Gastrocnemius medialis (tissue), 4 donors: ENCODE results near the gene DLGAP5. TPM values are rescaled to one million over a fixed set of nuclear protein-coding genes. Genes with fewer than 3 reads are reported as not detected.

ENCODE experiments used
- ATAC-seq, 2 donors: fragments of 150-250 bp; one replicate each; pipeline ENCODE4 v1.9.1; 2016
- DNase-seq, 2 donors: peaks; one replicate each; pipeline ENCODE4 v3.0.0-alpha.2; 2019
- H3K27ac ChIP-seq, 4 donors: fragments of 200-600 bp; sonication (generic); 1 replicate in 1 of 4; 2 replicates in 3 of 4; pipeline ENCODE4 v1.5.1; 2016 to 2018; ENCODE audit warnings: mild to moderate bottlenecking in 2 of 4, moderate library complexity in 1 of 4
- H3K27me3 ChIP-seq, 3 donors: fragments of 200-600 bp; sonication (generic) in 2 of 3; 1 replicate in 1 of 3; 2 replicates in 2 of 3; pipeline versions ENCODE4 v1.5.1 to v1.6.0; 2016 to 2019; ENCODE audit warnings: mild to moderate bottlenecking in 1 of 3, moderate library complexity in 1 of 3
- H3K36me3 ChIP-seq, 2 donors: fragments of 200-600 bp; sonication (generic) in 1 of 2; one replicate each; pipeline ENCODE4 v1.5.1; 2017 to 2018
- H3K4me1 ChIP-seq, 2 donors: fragments of 200-600 bp; sonication (generic) in 1 of 2; one replicate each; pipeline ENCODE4 v1.5.1; 2016 to 2017; ENCODE audit warnings: mild to moderate bottlenecking in 2 of 2
- H3K4me3 ChIP-seq, 4 donors: fragments of 200-600 bp; sonication (generic) in 3 of 4; 1 replicate in 1 of 4; 2 replicates in 3 of 4; pipeline ENCODE4 v1.5.1; 2016 to 2019; ENCODE audit warnings: mild to moderate bottlenecking in 2 of 4
- H3K9me3 ChIP-seq, 3 donors: fragments of 200-600 bp; sonication (generic) in 2 of 3; 1 replicate in 1 of 3; 2 replicates in 2 of 3; pipeline ENCODE4 v1.5.1; 2016 to 2019
- CTCF ChIP-seq, 5 experiments: fragments of 450-650 bp in 3 of 5; fragments of 200-600 bp in 2 of 5; sonication (generic) in 2 of 5; IDR thresholded peaks in 4 of 5; conservative IDR thresholded peaks in 1 of 5; 1 replicate in 4 of 5; 2 replicates in 1 of 5; pipeline ENCODE4 v1.5.1; 2016 to 2019; ENCODE audit warnings: antibody characterized with exemption in 5 of 5, mild to moderate bottlenecking in 3 of 5, moderate library complexity in 3 of 5
- POLR2A ChIP-seq, 2 donors: fragments of 450-650 bp; IDR thresholded peaks; one replicate each; pipeline ENCODE4 v1.6.1; 2017; ENCODE audit warnings: antibody characterized with exemption in 2 of 2, mild to moderate bottlenecking in 2 of 2, moderate library complexity in 2 of 2
- in situ Hi-C, 4 donors: fragments of 200-750 bp; cut with MboI; loops; one replicate each; pipeline versions ENCODE4 v1.15.0 to v1.8.0; 2017; ENCODE audit warnings: low sequenced_read_pairs in 4 of 4
- intact Hi-C: fragments of 100-400 bp; cut with DNase I; formaldehyde crosslinking; loops from one replicate; pipeline ENCODE4 v1.15.1; 2023; ENCODE audit warnings: low total_unique reads
- total RNA-seq, 4 donors: library from RNA; depleted of rRNA; stranded (reverse); fragments of >200 nt; gene quantifications; one replicate each; pipeline versions ENCODE4 v1.1.0 to v1.2.3, GENCODE V29; 2016

Gene DLGAP5
- total RNA-seq, 4 donors from 2014 or later = not detected

DNA sequence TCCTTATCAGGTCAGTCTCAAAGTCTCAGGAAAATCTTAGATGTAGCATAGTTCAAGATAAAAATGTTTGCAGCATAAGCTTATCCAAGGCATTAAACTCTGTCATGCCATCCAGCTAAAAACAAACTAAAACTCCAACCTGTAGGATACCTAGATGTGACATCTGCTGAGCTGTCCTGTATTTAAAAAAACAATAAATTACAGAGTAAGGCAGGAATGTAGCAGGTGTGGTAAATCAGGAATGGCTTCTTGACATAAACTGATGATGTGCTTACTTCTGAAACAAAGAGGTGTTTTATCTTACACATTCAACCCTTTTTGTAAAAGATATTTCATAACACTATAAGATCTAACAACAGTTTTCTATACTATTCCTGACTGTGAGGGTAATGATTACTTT lies 30.6 kb upstream of the DLGAP5 start:
- intact Hi-C loops = no loop called here
- ATAC-seq (no peak), DNase-seq (no peak)
- in situ Hi-C loops = loop anchor here in 1 of 4 donors (25.0 kb wide), 1 partner anchor 1265 kb away; no protein-coding TSS in a partner anchor
- Histone ChIP-seq H3K36me3 (no peaks in the 10 kb centered on the region), H3K4me1 (no peaks in the 10 kb centered on the region), H3K27me3 (no peaks in the 10 kb centered on the region), H3K4me3 (no peak overlapping the region), H3K9me3 (no peaks in the 10 kb centered on the region), H3K27ac (no peak overlapping the region)
- TF ChIP-seq POLR2A (IDR thresholded peaks at IDR 0.05) (no peak), CTCF (IDR thresholded peaks at IDR 0.05 in 4 of 5, conservative IDR thresholded peaks at IDR 0.05 in 1 of 5) (no peak)

- intact Hi-C loops (no loop called here), in situ Hi-C loops (loop anchor here in 1 of 4 donors (25.0 kb wide), 1 partner anchor 1266 kb away; no protein-coding TSS in a partner anchor)
- Histone ChIP-seq H3K27ac (no peak overlapping the region), H3K27me3 (no peaks in the 10 kb centered on the region), H3K36me3 (no peaks in the 10 kb centered on the region), H3K9me3 (no peaks in the 10 kb centered on the region), H3K4me1 (no peaks in the 10 kb centered on the region), H3K4me3 (no peak overlapping the region)
- ATAC-seq = no peak
- DNase-seq = no peak
- TF ChIP-seq CTCF (IDR thresholded peaks at IDR 0.05 in 4 of 5, conservative IDR thresholded peaks at IDR 0.05 in 1 of 5) = no peak
- TF ChIP-seq POLR2A (IDR thresholded peaks at IDR 0.05) = no peak
Measured at GRCh38 chr14:55221186-55221585, 29.8 kb upstream of the DLGAP5 start.

- intact Hi-C loops = no loop called here
- DNase-seq (no peak), ATAC-seq (no peak)
- in situ Hi-C loops = loop anchor here in 1 of 4 donors (25.0 kb wide), 1 partner anchor 1267 kb away; no protein-coding TSS in a partner anchor
- Histone ChIP-seq H3K9me3 (no peaks in the 10 kb centered on the region), H3K27ac (no peak overlapping the region), H3K4me1 (no peaks in the 10 kb centered on the region), H3K4me3 (no peak overlapping the region), H3K27me3 (no peaks in the 10 kb centered on the region), H3K36me3 (no peaks in the 10 kb centered on the region)
- TF ChIP-seq POLR2A (IDR thresholded peaks at IDR 0.05) = no peak
- TF ChIP-seq CTCF (IDR thresholded peaks at IDR 0.05 in 4 of 5, conservative IDR thresholded peaks at IDR 0.05 in 1 of 5) = no peak
Measured at GRCh38 chr14:55220230-55220629, 28.8 kb upstream of the DLGAP5 start.

DNA sequence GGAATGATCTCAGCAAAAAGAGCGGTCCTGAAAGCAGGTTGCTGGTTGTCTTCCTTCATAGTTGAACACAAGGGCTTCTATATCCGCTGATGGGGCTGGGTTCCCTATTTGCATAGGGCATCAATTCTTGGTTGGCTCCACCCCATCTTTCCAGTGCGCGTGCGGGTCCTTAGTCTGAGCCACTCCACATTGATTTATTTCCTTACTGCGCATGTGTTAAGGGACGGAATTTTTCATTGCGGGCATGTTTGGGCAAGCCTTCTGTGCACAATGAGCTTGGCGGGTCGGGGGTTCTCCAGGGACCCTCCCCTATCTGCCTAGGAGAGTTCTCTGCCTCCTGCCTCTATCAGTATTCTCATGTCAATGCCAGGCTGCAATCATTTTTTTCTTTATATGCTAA lies 21.2 kb upstream of the DLGAP5 start:
- H3K36me3 ChIP-seq = no peaks in the 10 kb centered on the region
- in situ Hi-C loops = loop anchor here in 3 of 4 donors (5.0 to 25.0 kb wide), 3 partner anchors 220 to 1275 kb away; no protein-coding TSS in a partner anchor
- no peaks in the 10 kb centered on the region for H3K27me3 ChIP-seq
- no peaks in the 10 kb centered on the region for H3K9me3 ChIP-seq
- intact Hi-C loops = loop anchor here (1.0 to 2.0 kb wide), 3 partner anchors 58 to 218 kb away; partner anchors contain the start of gene FBXO34
- TF ChIP-seq POLR2A (IDR thresholded peaks at IDR 0.05) (no peak), CTCF (IDR thresholded peaks at IDR 0.05 in 4 of 5, conservative IDR thresholded peaks at IDR 0.05 in 1 of 5) (no peak)
- no peak for DNase-seq
- no peak overlapping the region for H3K4me3 ChIP-seq
- no peaks in the 10 kb centered on the region for H3K4me1 ChIP-seq
- no peak overlapping the region for H3K27ac ChIP-seq
- no peak for ATAC-seq

- in situ Hi-C loops (loop anchor here in 1 of 4 donors (25.0 kb wide), 1 partner anchor 1279 kb away; no protein-coding TSS in a partner anchor), intact Hi-C loops (no loop called here)
- no peaks in the 10 kb centered on the region for H3K27me3 ChIP-seq
- no peaks in the 10 kb centered on the region for H3K9me3 ChIP-seq
- TF ChIP-seq POLR2A (IDR thresholded peaks at IDR 0.05) (no peak), CTCF (IDR thresholded peaks at IDR 0.05 in 4 of 5, conservative IDR thresholded peaks at IDR 0.05 in 1 of 5) (no peak)
- no peak overlapping the region for H3K27ac ChIP-seq
- no peaks in the 10 kb centered on the region for H3K36me3 ChIP-seq
- ATAC-seq (no peak), DNase-seq (no peak)
- H3K4me1 ChIP-seq = no peaks in the 10 kb centered on the region
- H3K4me3 ChIP-seq = no peak overlapping the region
Measured at GRCh38 chr14:55207832-55208231, 16.4 kb upstream of the DLGAP5 start.
